H9 (cell line): Measurements from ENCODE around the gene C7orf25. TPM values are rescaled to one million over a fixed set of nuclear protein-coding genes. Genes with fewer than 3 reads are reported as not detected.

ENCODE experiments used
- DNase-seq: peaks from one replicate; pipeline ENCODE4 v3.0.0-alpha.2; 2017
- H2AFZ ChIP-seq: one replicate; pipeline ENCODE4 v1.6.1; 2013; ENCODE audit warnings: mild to moderate bottlenecking, low read length, control low read depth, moderate library complexity
- H2AK5ac ChIP-seq: 2 replicates; pipeline ENCODE4 v1.6.1; 2013; ENCODE audit warnings: low read length, control low read depth, mixed read lengths; ENCODE audit not compliant: insufficient read length
- H2BK120ac ChIP-seq: one replicate; pipeline ENCODE4 v1.6.1; 2013; ENCODE audit warnings: low read depth, mild to moderate bottlenecking, low read length, control low read depth, inconsistent platforms; ENCODE audit not compliant: poor library complexity, severe bottlenecking
- H2BK12ac ChIP-seq: 2 replicates; pipeline ENCODE4 v1.6.1; 2013; ENCODE audit warnings: low read length, control low read depth, mixed read lengths, low read depth; ENCODE audit not compliant: insufficient read length
- H2BK15ac ChIP-seq: 2 replicates; pipeline ENCODE4 v1.6.1; 2013; ENCODE audit warnings: low read depth, low read length, control low read depth
- H2BK20ac ChIP-seq: one replicate; pipeline ENCODE4 v1.6.1; 2013; ENCODE audit warnings: low read depth, mild to moderate bottlenecking, low read length, control low read depth, inconsistent platforms; ENCODE audit not compliant: poor library complexity, severe bottlenecking
- H2BK5ac ChIP-seq: 2 replicates; pipeline ENCODE4 v1.6.1; 2013; ENCODE audit warnings: low read length, control low read depth, mixed read lengths; ENCODE audit not compliant: insufficient read length
- H3K14ac ChIP-seq: 2 replicates; pipeline ENCODE4 v1.6.1; 2013; ENCODE audit warnings: low read length, control low read depth; ENCODE audit not compliant: insufficient read depth
- H3K18ac ChIP-seq: 2 replicates; pipeline ENCODE4 v1.6.1; 2013; ENCODE audit warnings: low read depth, mild to moderate bottlenecking, mixed read lengths, low read length, control low read depth; ENCODE audit not compliant: insufficient read length
- H3K23ac ChIP-seq: 2 replicates; pipeline ENCODE4 v1.6.1; 2013; ENCODE audit warnings: low read length, control low read depth, mixed read lengths, low read depth; ENCODE audit not compliant: insufficient read length
- H3K23me2 ChIP-seq: 2 replicates; pipeline ENCODE4 v1.6.1; 2013; ENCODE audit warnings: low read depth, mild to moderate bottlenecking, mixed read lengths, low read length, control low read depth; ENCODE audit not compliant: insufficient read length, poor library complexity, severe bottlenecking
- H3K27ac ChIP-seq: 2 replicates; pipeline ENCODE4 v1.5.1; 2013; ENCODE audit warnings: low read length, control low read depth, mixed read lengths, low read depth; ENCODE audit not compliant: insufficient read length
- H3K27me3 ChIP-seq: 2 replicates; pipeline ENCODE4 v1.6.1; 2013; ENCODE audit warnings: low read length, control low read depth, inconsistent platforms; ENCODE audit not compliant: insufficient read depth
- H3K4ac ChIP-seq: 2 replicates; pipeline ENCODE4 v1.6.1; 2013; ENCODE audit warnings: low read depth, mild to moderate bottlenecking, control low read depth, inconsistent platforms, low read length, moderate library complexity
- H3K4me1 ChIP-seq: 2 replicates; pipeline ENCODE4 v1.6.1; 2013; ENCODE audit warnings: low read length, control low read depth, inconsistent platforms; ENCODE audit not compliant: insufficient read depth
- H3K4me2 ChIP-seq: 2 replicates; pipeline ENCODE4 v1.6.1; 2013; ENCODE audit warnings: low read length, control low read depth, mixed read lengths; ENCODE audit not compliant: insufficient read length, insufficient read depth
- H3K56ac ChIP-seq: 2 replicates; pipeline ENCODE4 v1.6.1; 2013; ENCODE audit warnings: low read depth, mild to moderate bottlenecking, mixed read lengths, low read length, control low read depth; ENCODE audit not compliant: insufficient read length
- H3K79me1 ChIP-seq: 2 replicates; pipeline ENCODE4 v1.6.1; 2013; ENCODE audit warnings: low read depth, mild to moderate bottlenecking, moderate library complexity, low read length, control low read depth, inconsistent platforms; ENCODE audit not compliant: insufficient read depth, poor library complexity, severe bottlenecking
- H3K79me2 ChIP-seq: 2 replicates; pipeline ENCODE4 v1.6.1; 2013; ENCODE audit warnings: low read length, control low read depth, inconsistent platforms; ENCODE audit not compliant: insufficient read depth
- H3K9ac ChIP-seq: 2 replicates; pipeline ENCODE4 v1.6.1; 2013; ENCODE audit warnings: low read length, control low read depth, mixed read lengths; ENCODE audit not compliant: insufficient read length; ENCODE audit errors: extremely low read depth
- H3K9me3 ChIP-seq: one replicate; pipeline ENCODE4 v1.6.1; 2013; ENCODE audit warnings: low read depth, low read length, inconsistent platforms; ENCODE audit not compliant: control insufficient read depth
- H3T11ph ChIP-seq: one replicate; pipeline ENCODE4 v1.6.1; 2013; ENCODE audit warnings: mild to moderate bottlenecking, low read length, control low read depth, inconsistent platforms
- H4K20me1 ChIP-seq: one replicate; pipeline ENCODE4 v1.6.1; 2013; ENCODE audit not compliant: control insufficient read depth, insufficient read length, insufficient read depth
- H4K5ac ChIP-seq: 2 replicates; pipeline ENCODE4 v1.6.1; 2013; ENCODE audit warnings: low read depth, mild to moderate bottlenecking, mixed read lengths, low read length, control low read depth; ENCODE audit not compliant: insufficient read length
- H4K8ac ChIP-seq: replicated peaks from 2 replicates; pipeline ENCODE4 v1.6.1; 2013; ENCODE audit warnings: low read length, control low read depth, mixed read lengths, low read depth; ENCODE audit not compliant: insufficient read length
- H4K91ac ChIP-seq: 2 replicates; pipeline ENCODE4 v1.6.1; 2013; ENCODE audit warnings: low read depth, mild to moderate bottlenecking, moderate library complexity, mixed read lengths, low read length, control low read depth; ENCODE audit not compliant: insufficient read length
- H3K27ac Mint-ChIP-seq, 3 experiments: 2 replicates in 2 of 3; 3 replicates in 1 of 3; pipeline ENCODE4 v1.8.0; 2020 to 2021; ENCODE audit warnings: mixed read lengths in 3 of 3, mild to moderate bottlenecking in 1 of 3, moderate library complexity in 1 of 3
- H3K27me3 Mint-ChIP-seq: 2 replicates; pipeline ENCODE4 v1.8.0; 2021; ENCODE audit warnings: low read depth, mild to moderate bottlenecking, moderate library complexity, mixed read lengths
- H3K36me3 Mint-ChIP-seq, 3 experiments: 2 replicates in 2 of 3; 3 replicates in 1 of 3; pipeline ENCODE4 v1.8.0; 2020 to 2021; ENCODE audit warnings: low read depth in 3 of 3, mixed read lengths in 3 of 3; ENCODE audit not compliant: insufficient read depth in 1 of 3
- H3K4me1 Mint-ChIP-seq, 2 experiments: 2 replicates each; pipeline ENCODE4 v1.8.0; 2020; ENCODE audit warnings: mixed read lengths in 2 of 2
- H3K4me3 Mint-ChIP-seq, 2 experiments: 2 replicates in 1 of 2; 3 replicates in 1 of 2; pipeline ENCODE4 v1.8.0; 2020 to 2021; ENCODE audit warnings: mild to moderate bottlenecking in 2 of 2, mixed read lengths in 2 of 2, moderate library complexity in 1 of 2
- H3K9me3 Mint-ChIP-seq, 2 experiments: 2 replicates in 1 of 2; 3 replicates in 1 of 2; pipeline ENCODE4 v1.8.0; 2020; ENCODE audit warnings: mild to moderate bottlenecking in 2 of 2, mixed read lengths in 2 of 2, moderate library complexity in 1 of 2
- CTCF ChIP-seq: fragments of 200-600 bp; sonication (generic); conservative IDR thresholded peaks from 3 replicates; pipeline ENCODE4 v1.8.0; 2021; ENCODE audit warnings: antibody characterized with exemption, mild to moderate bottlenecking
- WGBS: extraction: QIAGEN DNeasy Blood & Tissue Kit; methylation state at CpG from one replicate; pipeline ENCODE4 v1.1.7; 2013; ENCODE audit warnings: missing lambda C conversion rate, low lambda C conversion rate, mixed read lengths; ENCODE audit not compliant: insufficient read length; ENCODE audit errors: extremely low coverage; 5-methylcytosine and 5-hydroxymethylcytosine counted together
- total RNA-seq: library from RNA; stranded (reverse); gene quantifications from 2 replicates; pipeline ENCODE4 v1.2.1, GENCODE V29; 2021

C7orf25 gene
- total RNA-seq, 1 experiment from 2014 or later, result 3.8 TPM

GRCh38 chr7:42926204-42926603 lies 14.3 kb upstream of the C7orf25 start:
- Histone ChIP-seq H3T11ph (no peak overlapping the region), H4K5ac (no peak overlapping the region), H2BK20ac (no peak overlapping the region), H2BK5ac (no peak overlapping the region), H4K91ac (no peak overlapping the region), H2AK5ac (no peak overlapping the region), H3K56ac (no peak overlapping the region), H3K23me2 (peaks cover 3% of the 10 kb centered on the region), H4K20me1 (no peaks in the 10 kb centered on the region), H4K8ac (no peak overlapping the region), H3K9me3 (no peaks in the 10 kb centered on the region), H3K27me3 (no peaks in the 10 kb centered on the region), H3K23ac (no peak overlapping the region), H3K79me1 (peaks cover 3% of the 10 kb centered on the region), H3K4me2 (no peak overlapping the region), H3K79me2 (peaks cover 29% of the 10 kb centered on the region), H3K9ac (no peak overlapping the region), H2AFZ (no peak overlapping the region), H3K27ac (no peak overlapping the region), H2BK120ac (no peak overlapping the region), H3K14ac (no peak overlapping the region), H2BK12ac (no peak overlapping the region), H3K18ac (no peak overlapping the region), H3K4ac (no peak overlapping the region), H2BK15ac (no peak overlapping the region), H3K4me1 (no peaks in the 10 kb centered on the region)
- no peak for DNase-seq
- no CpG with 5 or more reads among the region's 5 CpGs for WGBS
- Mint-ChIP-seq H3K27ac (no peak overlapping the region), H3K4me1 (peaks cover 14 to 33% of the 10 kb centered on the region in 2 experiments), H3K9me3 (no peaks in the 10 kb centered on the region), H3K27me3 (no peaks in the 10 kb centered on the region), H3K36me3 (peaks cover 33 to 71% (median 61%) of the 10 kb centered on the region in 3 experiments; a peak in 6 of 7 replicates), H3K4me3 (no peak overlapping the region)
- no peak for TF ChIP-seq CTCF
